H9 (cell line): Measurements from ENCODE around the gene OR51M1. TPM values are rescaled to one million over a fixed set of nuclear protein-coding genes. Genes with fewer than 3 reads are reported as not detected.

Experiments
- DNase-seq: peaks from one replicate; pipeline ENCODE4 v3.0.0-alpha.2; 2017
- H2AFZ ChIP-seq: one replicate; pipeline ENCODE4 v1.6.1; 2013; ENCODE audit warnings: mild to moderate bottlenecking, low read length, control low read depth, moderate library complexity
- H2AK5ac ChIP-seq: 2 replicates; pipeline ENCODE4 v1.6.1; 2013; ENCODE audit warnings: low read length, control low read depth, mixed read lengths; ENCODE audit not compliant: insufficient read length
- H2BK120ac ChIP-seq: one replicate; pipeline ENCODE4 v1.6.1; 2013; ENCODE audit warnings: low read depth, mild to moderate bottlenecking, low read length, control low read depth, inconsistent platforms; ENCODE audit not compliant: poor library complexity, severe bottlenecking
- H2BK12ac ChIP-seq: 2 replicates; pipeline ENCODE4 v1.6.1; 2013; ENCODE audit warnings: low read length, control low read depth, mixed read lengths, low read depth; ENCODE audit not compliant: insufficient read length
- H2BK15ac ChIP-seq: 2 replicates; pipeline ENCODE4 v1.6.1; 2013; ENCODE audit warnings: low read depth, low read length, control low read depth
- H2BK20ac ChIP-seq: one replicate; pipeline ENCODE4 v1.6.1; 2013; ENCODE audit warnings: low read depth, mild to moderate bottlenecking, low read length, control low read depth, inconsistent platforms; ENCODE audit not compliant: poor library complexity, severe bottlenecking
- H2BK5ac ChIP-seq: 2 replicates; pipeline ENCODE4 v1.6.1; 2013; ENCODE audit warnings: low read length, control low read depth, mixed read lengths; ENCODE audit not compliant: insufficient read length
- H3K14ac ChIP-seq: 2 replicates; pipeline ENCODE4 v1.6.1; 2013; ENCODE audit warnings: low read length, control low read depth; ENCODE audit not compliant: insufficient read depth
- H3K18ac ChIP-seq: 2 replicates; pipeline ENCODE4 v1.6.1; 2013; ENCODE audit warnings: low read depth, mild to moderate bottlenecking, mixed read lengths, low read length, control low read depth; ENCODE audit not compliant: insufficient read length
- H3K23ac ChIP-seq: 2 replicates; pipeline ENCODE4 v1.6.1; 2013; ENCODE audit warnings: low read length, control low read depth, mixed read lengths, low read depth; ENCODE audit not compliant: insufficient read length
- H3K23me2 ChIP-seq: 2 replicates; pipeline ENCODE4 v1.6.1; 2013; ENCODE audit warnings: low read depth, mild to moderate bottlenecking, mixed read lengths, low read length, control low read depth; ENCODE audit not compliant: insufficient read length, poor library complexity, severe bottlenecking
- H3K27ac ChIP-seq: 2 replicates; pipeline ENCODE4 v1.5.1; 2013; ENCODE audit warnings: low read length, control low read depth, mixed read lengths, low read depth; ENCODE audit not compliant: insufficient read length
- H3K27me3 ChIP-seq: 2 replicates; pipeline ENCODE4 v1.6.1; 2013; ENCODE audit warnings: low read length, control low read depth, inconsistent platforms; ENCODE audit not compliant: insufficient read depth
- H3K4ac ChIP-seq: 2 replicates; pipeline ENCODE4 v1.6.1; 2013; ENCODE audit warnings: low read depth, mild to moderate bottlenecking, control low read depth, inconsistent platforms, low read length, moderate library complexity
- H3K4me1 ChIP-seq: 2 replicates; pipeline ENCODE4 v1.6.1; 2013; ENCODE audit warnings: low read length, control low read depth, inconsistent platforms; ENCODE audit not compliant: insufficient read depth
- H3K4me2 ChIP-seq: 2 replicates; pipeline ENCODE4 v1.6.1; 2013; ENCODE audit warnings: low read length, control low read depth, mixed read lengths; ENCODE audit not compliant: insufficient read length, insufficient read depth
- H3K56ac ChIP-seq: 2 replicates; pipeline ENCODE4 v1.6.1; 2013; ENCODE audit warnings: low read depth, mild to moderate bottlenecking, mixed read lengths, low read length, control low read depth; ENCODE audit not compliant: insufficient read length
- H3K79me1 ChIP-seq: 2 replicates; pipeline ENCODE4 v1.6.1; 2013; ENCODE audit warnings: low read depth, mild to moderate bottlenecking, moderate library complexity, low read length, control low read depth, inconsistent platforms; ENCODE audit not compliant: insufficient read depth, poor library complexity, severe bottlenecking
- H3K79me2 ChIP-seq: 2 replicates; pipeline ENCODE4 v1.6.1; 2013; ENCODE audit warnings: low read length, control low read depth, inconsistent platforms; ENCODE audit not compliant: insufficient read depth
- H3K9ac ChIP-seq: 2 replicates; pipeline ENCODE4 v1.6.1; 2013; ENCODE audit warnings: low read length, control low read depth, mixed read lengths; ENCODE audit not compliant: insufficient read length; ENCODE audit errors: extremely low read depth
- H3K9me3 ChIP-seq: one replicate; pipeline ENCODE4 v1.6.1; 2013; ENCODE audit warnings: low read depth, low read length, inconsistent platforms; ENCODE audit not compliant: control insufficient read depth
- H3T11ph ChIP-seq: one replicate; pipeline ENCODE4 v1.6.1; 2013; ENCODE audit warnings: mild to moderate bottlenecking, low read length, control low read depth, inconsistent platforms
- H4K20me1 ChIP-seq: one replicate; pipeline ENCODE4 v1.6.1; 2013; ENCODE audit not compliant: control insufficient read depth, insufficient read length, insufficient read depth
- H4K5ac ChIP-seq: 2 replicates; pipeline ENCODE4 v1.6.1; 2013; ENCODE audit warnings: low read depth, mild to moderate bottlenecking, mixed read lengths, low read length, control low read depth; ENCODE audit not compliant: insufficient read length
- H4K8ac ChIP-seq: replicated peaks from 2 replicates; pipeline ENCODE4 v1.6.1; 2013; ENCODE audit warnings: low read length, control low read depth, mixed read lengths, low read depth; ENCODE audit not compliant: insufficient read length
- H4K91ac ChIP-seq: 2 replicates; pipeline ENCODE4 v1.6.1; 2013; ENCODE audit warnings: low read depth, mild to moderate bottlenecking, moderate library complexity, mixed read lengths, low read length, control low read depth; ENCODE audit not compliant: insufficient read length
- H3K27ac Mint-ChIP-seq, 3 experiments: 2 replicates in 2 of 3; 3 replicates in 1 of 3; pipeline ENCODE4 v1.8.0; 2020 to 2021; ENCODE audit warnings: mixed read lengths in 3 of 3, mild to moderate bottlenecking in 1 of 3, moderate library complexity in 1 of 3
- H3K27me3 Mint-ChIP-seq: 2 replicates; pipeline ENCODE4 v1.8.0; 2021; ENCODE audit warnings: low read depth, mild to moderate bottlenecking, moderate library complexity, mixed read lengths
- H3K36me3 Mint-ChIP-seq, 3 experiments: 2 replicates in 2 of 3; 3 replicates in 1 of 3; pipeline ENCODE4 v1.8.0; 2020 to 2021; ENCODE audit warnings: low read depth in 3 of 3, mixed read lengths in 3 of 3; ENCODE audit not compliant: insufficient read depth in 1 of 3
- H3K4me1 Mint-ChIP-seq, 2 experiments: 2 replicates each; pipeline ENCODE4 v1.8.0; 2020; ENCODE audit warnings: mixed read lengths in 2 of 2
- H3K4me3 Mint-ChIP-seq, 2 experiments: 2 replicates in 1 of 2; 3 replicates in 1 of 2; pipeline ENCODE4 v1.8.0; 2020 to 2021; ENCODE audit warnings: mild to moderate bottlenecking in 2 of 2, mixed read lengths in 2 of 2, moderate library complexity in 1 of 2
- H3K9me3 Mint-ChIP-seq, 2 experiments: 2 replicates in 1 of 2; 3 replicates in 1 of 2; pipeline ENCODE4 v1.8.0; 2020; ENCODE audit warnings: mild to moderate bottlenecking in 2 of 2, mixed read lengths in 2 of 2, moderate library complexity in 1 of 2
- CTCF ChIP-seq: fragments of 200-600 bp; sonication (generic); conservative IDR thresholded peaks from 3 replicates; pipeline ENCODE4 v1.8.0; 2021; ENCODE audit warnings: antibody characterized with exemption, mild to moderate bottlenecking
- WGBS: extraction: QIAGEN DNeasy Blood & Tissue Kit; methylation state at CpG from one replicate; pipeline ENCODE4 v1.1.7; 2013; ENCODE audit warnings: missing lambda C conversion rate, low lambda C conversion rate, mixed read lengths; ENCODE audit not compliant: insufficient read length; ENCODE audit errors: extremely low coverage; 5-methylcytosine and 5-hydroxymethylcytosine counted together
- total RNA-seq: library from RNA; stranded (reverse); gene quantifications from 2 replicates; pipeline ENCODE4 v1.2.1, GENCODE V29; 2021

OR51M1 gene
- total RNA-seq, 1 experiment from 2014 or later = not detected

GRCh38 chr11:5362017-5362625 is 21.5 kb upstream of the OR51M1 start:
- no peaks in the 10 kb centered on the region; a peak in 1 of 7 replicates for H3K36me3 Mint-ChIP-seq
- Histone ChIP-seq H3K27ac (no peak overlapping the region), H3K14ac (no peak overlapping the region), H2BK20ac (no peak overlapping the region), H3K23ac (no peak overlapping the region), H3K4me1 (no peaks in the 10 kb centered on the region), H4K8ac (no peak overlapping the region), H2AK5ac (no peak overlapping the region), H3K23me2 (no peaks in the 10 kb centered on the region), H3K4ac (no peak overlapping the region), H2BK120ac (no peak overlapping the region), H3K79me2 (no peaks in the 10 kb centered on the region), H2BK12ac (no peak overlapping the region), H3K79me1 (no peaks in the 10 kb centered on the region), H2BK15ac (no peak overlapping the region), H3T11ph (no peak overlapping the region), H2AFZ (no peak overlapping the region), H4K91ac (no peak overlapping the region), H3K56ac (no peak overlapping the region), H4K5ac (no peak overlapping the region), H3K18ac (no peak overlapping the region), H3K27me3 (no peaks in the 10 kb centered on the region), H2BK5ac (no peak overlapping the region), H4K20me1 (no peaks in the 10 kb centered on the region), H3K9me3 (no peaks in the 10 kb centered on the region), H3K4me2 (no peak overlapping the region), H3K9ac (no peak overlapping the region)
- no peak for DNase-seq
- peaks cover 0 to 4% of the 10 kb centered on the region in 2 experiments; a peak in 2 of 4 replicates for H3K4me1 Mint-ChIP-seq
- no peak overlapping the region for H3K4me3 Mint-ChIP-seq
- H3K9me3 Mint-ChIP-seq = peaks cover 0 to 2% of the 10 kb centered on the region in 2 experiments; a peak in 1 of 5 replicates
- whole genome bisulfite sequencing = no CpG with 5 or more reads among the region's 3 CpGs
- TF ChIP-seq CTCF = no peak
- H3K27me3 Mint-ChIP-seq = no peaks in the 10 kb centered on the region
- 0 out of 7 replicates have a peak overlapping the region, but pooled peaks of 1 of the 3 experiments have one; percentile 20 for H3K27ac Mint-ChIP-seq
